HG03575 (cell line): Measurements from ENCODE around the gene ZFYVE21.

Source experiments
- ATAC-seq: cut with Tn5 transposase; IDR thresholded peaks from one replicate; pipeline ENCODE4 v1.9.1; 2021; ENCODE audit not compliant: unreplicated experiment, insufficient number of reproducible peaks, low FRiP score; ENCODE audit errors: extremely low read depth

Gene ZFYVE21

DNA sequence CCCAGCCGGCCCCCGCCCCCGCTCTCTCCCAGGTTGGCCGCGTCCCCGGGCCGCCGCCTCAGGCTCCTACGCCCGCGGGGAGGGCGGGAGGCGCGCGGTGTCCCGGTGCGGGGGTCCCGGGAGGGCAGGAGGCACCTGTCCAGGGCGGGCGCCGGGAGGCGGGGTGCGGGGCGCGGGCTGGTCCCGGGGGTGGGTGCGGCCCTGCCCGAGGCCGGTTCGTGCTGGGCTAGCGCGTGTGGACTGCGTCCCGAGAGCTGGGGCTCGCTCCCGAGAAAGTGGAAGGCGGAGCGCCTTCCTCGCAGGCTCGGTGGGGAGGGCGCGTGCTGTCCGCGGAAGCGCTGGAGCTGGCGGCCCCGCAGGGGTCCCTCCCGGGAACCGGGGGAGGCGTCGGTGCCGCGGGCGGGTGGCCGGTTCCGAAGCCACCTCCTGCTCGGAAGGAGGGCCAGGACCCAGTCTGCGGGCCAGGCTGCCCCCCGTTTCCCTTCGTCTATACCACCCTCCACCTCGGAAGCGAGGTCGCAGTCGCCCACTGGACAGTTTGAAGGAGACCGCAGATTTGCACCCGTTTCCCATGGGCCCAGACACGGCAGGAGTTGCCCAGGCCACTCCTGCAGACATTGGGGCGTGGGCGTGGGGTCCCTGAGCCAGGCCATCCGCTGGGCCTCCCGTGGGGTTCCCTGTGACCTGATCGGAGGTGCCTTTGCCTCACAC, 636 bp downstream of the ZFYVE21 start:
- ATAC-seq = no peak

DNA sequence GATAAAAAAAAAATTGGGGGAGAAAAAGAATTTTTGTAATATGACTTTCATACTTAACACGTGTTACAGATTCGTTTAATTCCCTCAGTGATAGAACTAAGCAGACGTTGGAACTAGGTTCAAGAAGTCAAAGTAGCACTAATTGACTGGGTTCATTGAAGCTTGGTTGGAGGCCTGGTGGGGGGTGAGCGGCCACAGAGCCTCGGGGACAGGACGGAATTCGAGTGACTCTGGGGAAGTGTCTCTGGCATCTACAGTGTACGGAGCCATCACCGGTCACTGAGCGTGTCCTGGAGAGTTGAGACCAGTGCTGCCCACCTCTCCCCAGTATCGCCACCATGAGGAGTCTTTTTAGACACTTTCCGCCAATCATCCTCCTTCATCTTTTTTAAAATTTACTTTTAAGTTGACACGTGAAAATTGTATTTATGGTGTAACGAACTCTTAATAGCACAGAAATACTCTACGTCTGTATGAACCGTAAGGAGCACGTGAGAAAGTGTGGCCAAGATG, 1.3 kb downstream of the ZFYVE21 start:
- ATAC-seq = no peak

DNA sequence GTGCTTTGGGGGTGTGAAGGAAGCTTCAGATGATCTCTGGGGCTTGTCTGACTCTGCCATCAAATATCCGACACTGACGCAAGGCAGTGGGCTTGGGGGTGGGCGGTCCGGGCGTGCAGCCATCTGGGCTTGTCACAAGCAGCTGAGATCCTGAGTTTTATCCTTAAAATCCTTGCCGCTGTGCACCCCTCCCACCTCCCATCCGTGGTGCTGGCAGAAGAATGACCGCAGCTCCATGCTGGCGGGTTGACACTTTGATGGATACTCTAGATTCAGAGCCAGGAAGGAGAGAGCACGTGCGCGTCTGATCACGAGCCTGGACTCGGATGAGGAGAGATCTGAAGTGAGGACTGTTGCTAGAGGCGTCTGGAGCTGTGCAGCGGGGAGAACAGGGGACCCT, 3.0 kb downstream of the ZFYVE21 start:
- no peak for ATAC-seq

DNA sequence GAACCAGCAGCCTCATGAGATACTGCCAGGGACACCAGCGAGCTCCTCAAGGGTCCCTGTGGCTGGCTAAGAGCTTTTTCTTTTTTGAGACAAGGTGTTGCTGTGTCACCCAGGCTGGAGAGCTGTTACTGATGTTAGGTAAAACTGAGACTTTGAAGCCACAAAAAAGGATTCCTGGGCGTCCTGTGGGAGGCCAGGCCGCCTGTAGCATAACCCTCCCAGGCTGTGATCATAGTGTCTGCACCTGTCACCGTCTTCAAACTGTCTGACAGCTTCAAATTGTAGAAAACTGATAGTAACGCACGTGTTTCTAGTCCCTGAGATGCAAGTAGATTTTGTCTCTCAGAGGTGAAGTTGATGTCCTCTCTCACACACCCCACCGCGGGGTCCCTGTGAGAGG, 4.1 kb downstream of the ZFYVE21 start:
- ATAC-seq = no peak

DNA sequence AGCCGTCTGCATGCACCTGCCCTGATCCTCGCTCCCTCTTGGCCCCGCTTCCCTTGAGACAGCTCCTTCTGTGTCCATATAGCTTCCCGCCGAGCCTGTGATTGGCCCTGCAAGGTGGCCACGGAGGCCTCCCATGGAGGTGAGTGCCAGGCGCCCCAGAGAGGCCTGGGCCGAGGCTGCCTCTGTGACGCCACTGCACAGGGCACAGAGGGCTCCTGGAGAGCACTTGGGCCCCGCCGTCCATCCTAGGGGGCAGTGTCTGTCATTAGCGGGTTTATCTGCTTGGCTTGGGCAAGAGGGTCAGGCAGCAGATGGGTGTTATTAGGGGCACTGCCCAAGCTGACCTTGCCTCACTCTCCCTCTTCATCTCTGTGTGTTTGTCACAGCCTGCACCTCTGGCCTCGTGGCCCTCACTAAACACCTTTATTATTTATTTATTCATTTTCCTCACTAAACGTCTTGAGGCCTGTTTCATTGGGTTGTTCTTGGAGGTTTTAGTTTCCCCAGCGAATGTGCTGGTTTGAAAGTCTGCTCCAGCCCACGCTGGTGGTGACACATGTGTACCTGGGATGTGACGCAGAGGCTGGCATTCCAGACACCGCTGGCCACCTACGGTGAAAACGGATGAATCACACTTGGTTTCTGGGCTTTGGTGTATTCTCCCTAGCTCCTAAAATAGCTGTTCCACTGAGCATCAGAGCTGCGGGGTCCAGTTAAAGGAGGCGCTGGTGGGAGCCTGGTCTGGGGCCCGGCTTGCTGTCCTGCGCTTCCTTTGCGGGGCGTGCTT, 5.9 kb downstream of the ZFYVE21 start:
- no peak for ATAC-seq

DNA sequence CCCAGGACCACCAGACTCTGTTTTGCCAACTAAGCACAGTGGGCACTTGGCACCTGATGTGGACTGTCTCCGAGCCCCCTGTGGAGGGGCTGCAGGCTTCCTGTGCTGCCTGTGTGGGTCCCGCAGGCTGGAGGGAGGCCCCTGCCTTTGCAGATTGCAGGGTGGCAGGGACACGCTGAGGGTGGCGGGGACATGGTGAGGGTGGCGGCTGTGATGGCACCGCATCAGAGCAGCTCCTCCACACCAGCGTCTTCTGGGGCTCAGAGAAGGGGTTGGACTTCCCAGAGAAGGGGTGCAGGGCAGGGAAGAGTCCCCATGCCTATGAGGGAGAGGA, 8.1 kb downstream of the ZFYVE21 start:
- ATAC-seq = no peak

DNA sequence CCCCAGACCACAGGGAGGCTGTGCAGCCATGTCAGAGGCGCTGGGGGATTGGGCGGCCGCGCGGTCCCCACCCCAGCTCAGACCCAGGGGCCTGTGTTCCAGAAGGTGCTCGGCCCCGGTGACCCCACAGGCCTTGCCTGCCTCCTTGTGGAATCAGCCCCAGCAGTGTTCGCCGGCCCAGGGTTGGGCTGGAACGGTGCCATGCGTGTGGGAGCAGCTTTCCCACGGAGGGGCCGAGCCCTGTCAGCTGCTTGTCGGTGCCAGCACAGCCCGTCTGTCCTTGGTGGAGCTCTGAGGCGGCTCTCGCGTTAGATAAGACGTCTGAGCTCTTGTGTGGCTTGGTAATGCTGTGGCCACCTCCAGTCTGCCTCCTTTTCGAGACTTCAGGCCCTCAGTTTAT, 8.5 kb downstream of the ZFYVE21 start:
- ATAC-seq = no peak

DNA sequence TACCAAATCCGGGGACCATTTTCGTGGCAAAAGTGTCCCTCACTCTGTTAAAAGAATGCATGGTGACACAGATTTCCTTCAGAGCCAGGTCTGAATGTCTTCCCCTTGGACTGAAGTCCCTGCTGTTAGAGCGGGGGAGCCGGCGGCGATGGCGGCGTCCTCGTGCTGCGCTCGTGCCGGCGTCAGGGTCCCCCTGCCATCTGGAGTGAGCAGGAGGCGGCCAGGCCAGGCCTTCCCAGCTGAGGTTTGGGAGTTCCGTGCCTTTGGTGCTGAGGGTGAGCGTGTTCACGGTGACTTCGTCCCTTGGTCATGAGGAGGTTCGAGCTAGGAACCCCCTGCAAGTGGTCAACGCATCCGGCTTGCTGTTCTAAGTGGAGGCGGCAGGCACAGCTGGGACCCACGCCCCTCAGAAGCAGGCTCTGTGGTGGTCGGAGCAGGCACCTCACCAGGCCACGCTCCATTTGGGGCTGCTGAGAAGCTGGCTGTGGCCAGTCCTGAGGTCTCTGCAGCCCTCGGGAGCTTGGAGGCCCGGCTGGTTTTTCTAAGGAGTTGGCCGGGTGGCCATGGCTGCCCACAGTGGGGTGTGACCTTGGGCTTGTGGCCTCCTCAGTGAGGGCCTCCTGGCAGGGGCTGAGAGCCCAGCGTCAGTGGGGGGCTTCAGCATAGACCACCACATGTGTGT, 9.5 kb downstream of the ZFYVE21 start:
- ATAC-seq = no peak

DNA sequence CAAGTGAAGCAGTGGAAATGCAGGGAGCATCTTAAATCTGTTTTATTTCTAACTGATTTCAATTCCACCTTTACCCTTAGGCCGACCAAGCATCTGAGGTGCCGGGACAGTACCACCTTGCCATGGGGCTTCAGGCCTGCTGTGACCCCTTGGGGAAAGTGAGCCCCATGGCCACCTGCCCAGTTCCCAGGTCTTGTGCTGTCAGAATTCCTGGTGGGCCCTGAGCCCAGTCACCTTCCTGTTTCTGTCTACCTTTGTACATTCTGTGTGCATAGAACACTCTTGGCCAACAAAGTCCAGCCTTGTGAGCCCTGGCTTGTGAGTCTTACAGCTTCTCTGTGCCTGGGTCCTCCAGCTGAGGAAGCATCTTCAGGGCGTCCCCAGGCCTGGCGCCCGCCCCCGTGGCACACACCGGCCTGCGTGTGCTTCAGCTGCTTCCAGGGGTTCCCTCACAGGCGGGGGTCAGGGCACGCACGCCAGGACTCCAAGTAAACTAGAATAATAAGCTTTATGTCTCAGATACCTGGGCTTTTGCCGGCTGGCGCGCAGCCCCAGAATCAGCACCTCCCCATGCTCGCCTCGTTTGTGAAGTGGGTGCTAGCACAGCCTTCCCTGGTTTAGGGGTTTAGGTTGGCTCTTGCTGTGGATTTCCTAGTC, 10.3 kb downstream of the ZFYVE21 start:
- no peak for ATAC-seq

DNA sequence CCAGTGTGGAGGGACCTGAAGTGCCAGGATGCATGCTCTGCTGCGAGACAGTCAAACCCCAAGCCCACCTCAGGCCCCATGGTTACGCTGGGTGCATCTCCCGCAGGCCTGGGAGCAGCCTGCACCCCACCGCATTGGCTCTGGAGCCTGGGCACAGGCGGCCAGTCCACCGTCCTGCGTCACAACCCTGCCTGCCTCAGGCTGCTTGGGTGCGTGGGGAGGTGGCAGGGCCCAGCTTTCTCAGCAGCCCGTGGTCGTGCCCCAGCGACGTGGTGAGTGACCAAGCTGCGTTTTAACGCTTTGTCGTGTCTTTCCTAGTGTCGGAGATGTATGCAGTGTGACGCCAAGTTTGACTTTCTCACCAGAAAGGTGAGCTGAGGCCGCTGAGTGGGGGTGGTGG, 10.9 kb downstream of the ZFYVE21 start:
- no peak for ATAC-seq

DNA sequence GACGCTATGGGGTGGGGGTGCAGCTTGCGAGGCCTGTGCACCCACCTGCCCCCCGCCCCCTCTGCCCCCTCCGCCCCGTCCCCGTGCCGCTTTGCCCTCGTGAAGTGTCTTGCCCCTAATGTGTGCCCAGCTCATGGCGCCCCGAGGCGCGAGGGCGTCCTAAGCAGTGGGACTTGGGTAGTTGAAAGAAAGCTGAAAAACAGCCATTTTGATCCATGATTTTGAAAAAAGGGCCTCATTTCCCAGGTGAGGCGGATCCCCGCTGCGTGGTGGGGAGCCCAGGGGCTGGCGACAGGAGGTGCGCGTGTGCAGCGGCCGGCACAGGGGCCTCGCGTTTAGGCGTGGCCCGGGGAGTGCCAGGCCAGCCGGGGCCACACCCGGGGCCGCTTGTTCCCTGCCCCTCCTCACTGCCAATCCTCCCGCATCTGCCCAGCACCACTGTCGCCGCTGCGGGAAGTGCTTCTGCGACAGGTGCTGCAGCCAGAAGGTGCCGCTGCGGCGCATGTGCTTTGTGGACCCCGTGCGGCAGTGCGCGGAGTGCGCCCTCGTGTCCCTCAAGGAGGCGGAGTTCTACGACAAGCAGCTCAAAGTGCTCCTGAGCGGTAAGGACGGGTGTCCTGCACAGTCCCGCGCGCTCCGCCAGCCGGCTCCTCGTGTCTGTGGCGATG, 11.8 kb downstream of the ZFYVE21 start:
- ATAC-seq = no peak

DNA sequence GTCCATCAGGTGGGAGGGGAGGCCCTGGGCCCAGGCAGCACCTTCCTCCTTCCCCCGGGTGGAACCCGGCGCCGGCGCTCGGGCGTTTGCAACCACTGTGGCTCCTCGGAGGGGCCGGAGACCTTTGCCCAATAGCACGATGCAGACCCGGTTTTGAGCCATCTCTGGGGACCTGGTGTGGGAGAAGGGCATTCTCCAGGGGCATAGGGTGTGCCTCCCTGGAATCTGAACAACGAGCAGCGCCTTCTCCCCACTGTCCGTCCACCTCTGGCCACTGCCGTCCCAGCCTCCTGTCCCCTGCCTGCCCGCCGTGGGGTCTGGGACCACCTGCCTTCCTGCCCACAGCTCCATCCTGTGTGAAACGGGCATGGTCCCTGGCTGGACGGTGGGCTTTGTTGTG, 12.5 kb downstream of the ZFYVE21 start:
- ATAC-seq = no peak

DNA sequence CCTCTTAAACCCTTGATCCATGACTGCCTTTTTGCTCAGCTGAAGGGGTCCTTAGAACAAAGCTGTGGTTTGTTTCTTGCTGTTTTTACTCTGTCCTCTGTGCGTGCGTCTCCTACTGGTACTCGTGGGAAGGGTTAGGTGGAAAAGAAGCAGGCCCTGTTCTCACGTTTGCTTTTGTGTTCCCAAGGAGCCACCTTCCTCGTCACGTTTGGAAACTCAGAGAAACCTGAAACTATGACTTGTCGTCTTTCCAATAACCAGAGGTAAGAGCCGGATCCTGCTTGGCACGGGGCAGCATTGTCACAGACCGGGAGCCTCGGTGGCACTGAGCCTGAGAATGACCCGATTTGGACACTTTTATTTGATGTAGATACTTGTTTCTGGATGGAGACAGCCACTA, 13.1 kb downstream of the ZFYVE21 start:
- no peak for ATAC-seq

DNA sequence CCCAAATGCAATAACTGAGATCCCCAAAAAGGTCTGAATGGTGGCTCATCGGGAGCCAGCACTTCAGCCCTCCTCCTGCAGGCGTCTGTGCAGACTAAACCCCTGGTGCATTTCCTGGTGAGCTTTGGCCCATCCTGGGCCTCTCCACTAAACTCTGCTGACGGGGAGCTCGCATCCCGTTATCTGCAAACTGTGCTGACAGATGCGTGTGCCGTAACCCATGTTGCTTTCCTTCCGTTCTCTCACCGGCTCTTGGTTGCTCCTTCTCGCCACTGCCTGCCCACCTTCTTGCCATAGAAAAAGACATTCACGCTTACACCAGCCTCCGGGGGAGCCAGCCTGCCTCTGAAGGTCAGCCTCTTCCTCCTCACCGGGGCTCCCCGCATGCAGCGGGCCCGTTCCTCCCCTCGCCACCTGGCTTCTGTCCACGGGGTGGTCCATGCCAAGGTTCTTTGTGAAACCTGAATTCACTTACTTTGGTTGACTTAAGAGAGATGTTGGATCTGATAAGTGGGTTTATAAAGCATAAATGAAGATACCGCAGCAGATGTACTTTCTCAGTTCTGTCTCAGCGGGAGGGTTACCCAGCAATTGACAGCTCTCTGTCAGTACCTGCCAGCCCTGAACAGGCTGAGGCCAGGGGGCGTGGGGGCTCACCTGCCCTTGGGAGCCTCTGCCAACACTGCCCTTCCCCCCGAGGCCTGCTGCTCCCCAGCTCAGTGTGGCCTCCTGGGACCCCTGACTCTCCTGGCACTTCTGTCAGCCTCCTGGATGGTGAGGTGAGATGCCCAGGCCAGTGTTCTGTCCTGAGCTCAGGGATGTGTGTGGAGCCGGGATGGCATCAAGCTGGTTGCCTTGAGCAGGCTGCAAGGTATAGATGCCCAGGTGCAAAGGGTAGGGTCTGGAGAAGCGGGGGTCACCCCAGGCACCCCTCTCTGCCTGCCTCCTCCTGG, 14.2 kb downstream of the ZFYVE21 start:
- ATAC-seq = no peak

DNA sequence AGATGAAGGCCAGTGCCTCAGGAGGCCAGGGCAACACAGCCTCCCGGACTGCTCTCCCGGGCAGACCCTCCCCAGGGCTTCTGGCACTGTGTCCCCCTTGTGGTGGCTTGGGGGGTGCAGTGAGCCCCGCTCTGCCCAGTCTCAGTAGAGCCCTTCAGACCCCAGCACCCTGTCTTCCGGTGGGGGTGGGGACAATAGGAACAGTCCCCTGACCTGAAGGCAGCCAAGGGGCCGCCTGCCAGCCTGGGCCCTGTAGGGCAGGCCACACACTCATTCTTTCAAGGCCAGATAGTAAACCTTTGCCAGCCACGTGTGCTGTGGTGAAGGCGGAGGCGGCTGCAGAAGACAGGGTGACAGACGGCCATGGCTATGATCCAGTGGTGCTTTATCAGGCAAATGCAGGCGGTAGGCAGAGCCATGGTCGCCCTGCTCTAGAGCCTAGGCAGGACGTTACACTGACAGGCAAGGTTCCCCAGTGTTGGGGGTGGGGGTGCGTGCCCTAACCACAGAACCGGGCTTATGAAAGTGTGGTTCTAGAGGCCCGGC, 15.0 kb downstream of the ZFYVE21 start:
- no peak for ATAC-seq

DNA sequence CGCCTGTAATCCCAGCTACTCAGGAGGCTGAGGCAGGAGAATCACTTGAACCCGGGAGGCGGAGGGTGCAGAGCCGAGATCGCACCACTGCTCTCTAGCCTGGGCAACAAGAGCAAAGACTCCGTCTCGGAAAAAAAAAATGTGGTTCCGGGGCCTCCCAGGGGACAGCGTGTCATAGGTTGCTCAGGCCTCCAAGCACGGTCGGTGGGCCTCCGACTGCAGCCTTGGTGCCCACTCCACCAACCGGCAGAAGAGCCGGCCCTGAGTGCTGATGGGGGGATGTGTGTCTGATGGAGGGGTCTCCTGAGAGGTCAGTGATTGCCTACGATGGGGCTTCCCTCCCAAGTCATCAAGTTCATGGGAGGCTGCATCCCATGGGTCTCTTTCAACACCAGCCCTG, 15.9 kb downstream of the ZFYVE21 start:
- ATAC-seq = no peak

DNA sequence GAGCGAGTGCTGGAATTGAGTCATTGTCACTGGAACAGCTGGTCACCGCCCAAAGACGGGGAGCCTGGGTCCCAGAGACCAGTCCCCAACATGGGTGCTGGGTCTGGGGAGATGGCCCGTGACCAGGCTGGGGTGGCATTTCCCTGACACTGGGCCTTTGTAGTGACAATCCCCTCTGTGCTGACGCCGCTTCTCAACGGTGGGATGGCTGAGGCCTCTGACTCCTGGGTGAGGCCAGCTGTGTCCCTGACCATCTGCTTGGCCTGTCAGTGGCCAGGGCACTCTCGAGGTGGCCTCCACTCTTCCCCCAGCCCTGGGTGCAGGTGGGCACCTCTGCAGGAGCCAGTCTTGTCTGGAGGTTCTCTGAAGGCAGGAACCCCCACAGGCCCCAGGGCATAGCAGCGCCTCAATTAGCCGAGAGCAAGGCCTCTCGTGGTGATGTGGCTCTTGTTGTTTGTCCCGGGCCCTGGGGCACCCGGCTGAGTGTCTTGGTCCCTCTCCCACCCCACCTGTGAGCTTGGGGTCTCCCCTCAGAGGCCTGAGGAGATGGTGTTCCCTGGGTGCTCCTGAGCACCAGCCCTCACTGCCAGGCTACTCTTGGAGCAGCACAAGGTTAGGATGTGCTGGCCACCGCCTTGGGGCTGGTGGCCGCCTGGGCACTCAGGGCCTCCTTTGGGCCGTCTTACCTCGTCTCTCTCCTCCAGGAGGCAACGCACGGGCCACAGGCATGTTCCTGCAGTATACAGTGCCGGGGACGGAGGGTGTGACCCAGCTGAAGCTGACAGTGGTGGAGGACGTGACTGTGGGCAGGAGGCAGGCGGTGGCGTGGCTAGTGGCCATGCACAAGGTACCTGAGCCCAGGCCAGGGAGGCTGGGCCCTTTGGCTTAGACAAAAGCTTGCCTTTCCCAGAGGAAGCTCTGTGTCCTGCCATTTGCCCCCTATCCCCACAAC, 16.6 kb downstream of the ZFYVE21 start:
- ATAC-seq = no peak
